Upper lobe of left lung (tissue), 4 donors: ENCODE data around the gene CTH.

ENCODE experiments used
- CTCF ChIP-seq, 6 experiments: fragments of 450-650 bp in 4 of 6; fragments of 200-600 bp in 2 of 6; sonication (generic) in 2 of 6; IDR thresholded peaks; one replicate each; pipeline ENCODE4 v1.5.1; 2016 to 2019; ENCODE audit warnings: antibody characterized with exemption in 6 of 6
- EP300 ChIP-seq, 4 donors: sonication (generic); formaldehyde crosslinking; IDR thresholded peaks; one replicate each; pipeline ENCODE4 v1.5.1; 2017; ENCODE audit warnings: antibody characterized with exemption in 4 of 4, control low read depth in 2 of 4
- POLR2A ChIP-seq, 4 donors: fragments of 450-650 bp; IDR thresholded peaks; one replicate each; pipeline ENCODE4 v1.5.1; 2016 to 2017; ENCODE audit warnings: antibody characterized with exemption in 4 of 4, mild to moderate bottlenecking in 2 of 4
- POLR2AphosphoS5 ChIP-seq, 2 donors: sonication (generic); formaldehyde crosslinking; IDR thresholded peaks; one replicate each; pipeline ENCODE4 v1.5.1; 2017; ENCODE audit warnings: antibody characterized with exemption in 2 of 2

DNA sequence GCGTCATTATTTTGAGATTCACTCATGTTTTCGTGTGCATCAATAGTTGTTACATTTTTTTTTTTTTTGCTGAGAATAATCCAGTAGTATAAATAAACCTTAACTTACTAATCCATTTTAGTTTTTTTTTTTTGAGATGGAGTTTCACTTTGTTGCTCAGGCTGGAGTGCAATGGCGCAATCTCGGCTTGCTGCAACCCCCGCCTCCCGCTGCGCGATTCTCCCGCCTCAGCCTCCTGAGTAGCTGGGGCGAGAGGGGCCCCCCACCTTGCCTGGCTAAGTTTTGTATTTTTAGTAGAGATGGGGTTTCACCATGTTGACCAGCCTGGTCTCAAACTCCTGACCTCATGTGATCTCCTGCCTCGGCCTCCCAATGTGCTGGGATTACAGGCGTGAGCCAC is 66.0 kb downstream of the CTH start:
- TF ChIP-seq CTCF (IDR thresholded peaks at IDR 0.05) = no peak
- TF ChIP-seq POLR2A (IDR thresholded peaks at IDR 0.05) = no peak
- no peak for TF ChIP-seq EP300 (IDR thresholded peaks at IDR 0.05)
- TF ChIP-seq POLR2AphosphoS5 (IDR thresholded peaks at IDR 0.05) = no peak
